ENCODE measurements around the gene PAPPA. TPM values are rescaled to one million over a fixed set of nuclear protein-coding genes. Genes with fewer than 3 reads are reported as not detected.

PAPPA gene
- total and polyA plus RNA-seq, 9 of the 15 experiments (the other 6 are each of a cell fraction or from before 2014, with no cell fraction given): 0.06 to 0.18 (median 0.11) TPM

DNA sequence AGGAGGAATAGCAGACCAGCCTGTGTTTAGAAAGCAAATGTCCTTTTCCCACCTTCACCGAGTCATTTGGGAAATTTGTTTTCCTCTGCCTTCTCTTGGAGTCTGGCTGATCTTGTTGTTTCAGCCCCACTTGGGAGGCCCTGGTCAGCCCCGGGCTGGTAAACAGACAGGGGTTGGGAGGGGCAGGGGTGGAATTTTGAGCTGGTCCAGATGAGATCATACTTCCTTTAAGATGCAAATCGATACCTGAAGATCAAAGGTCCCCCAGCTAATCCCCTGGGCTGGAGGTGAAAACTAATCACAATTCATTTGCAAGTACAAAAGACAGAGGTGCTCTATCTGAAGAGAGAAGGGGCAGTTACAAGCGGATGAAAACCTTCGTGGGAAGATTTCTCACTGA, 118.4 kb downstream of the PAPPA start:
- WGBS (ENCODE audit: insufficient coverage, low coverage, missing lambda C conversion rate): 3% methylated on average over 5 of the region's 5 CpGs
- no TSS peak for BruUV-seq (replicated peaks)
- no peaks in the 10 kb centered on the region for H3K4me1 ChIP-seq (replicated peaks in 1 of 2; ENCODE audit: control insufficient read depth in 2 of 2, insufficient read depth in 2 of 2, low read length in 2 of 2)
- H3K27me3 ChIP-seq (ENCODE audit: control insufficient read depth in 2 of 2, insufficient read depth in 2 of 2, low read length in 2 of 2): no peaks in the 10 kb centered on the region
- no peak for TF ChIP-seq MIER1 (IDR thresholded peaks at IDR 0.05; ENCODE audit: low read depth)
- TF ChIP-seq TSC22D4 (tag; IDR thresholded peaks at IDR 0.05): no peak
- TF ChIP-seq ATF7 (IDR thresholded peaks at IDR 0.05): peak; percentile 17; the same call in 1 of the 2 replicates
- POLR2A ChIA-PET: interaction anchor here (0.6 kb wide), 1 partner anchor 22 kb away, joined by 3 read pairs; no protein-coding TSS in a partner anchor
- no peak for FAIRE-seq
- intact Hi-C loops (cut with micrococcal nuclease): no loop called here
- no peaks in the 10 kb centered on the region for H3K9me1 ChIP-seq (ENCODE audit: control insufficient read depth, insufficient read depth, low read length)
- H3K9me3 ChIP-seq (replicated peaks; ENCODE audit: control insufficient read depth, insufficient read depth, low read depth, low read length): no peaks in the 10 kb centered on the region
- H3K36me3 ChIP-seq (ENCODE audit: control insufficient read depth, insufficient read depth, low read length): no peaks in the 10 kb centered on the region
- no peak overlapping the region for H3K4me2 ChIP-seq (ENCODE audit: insufficient read depth, low read length)
- no peak for DNase-seq (ENCODE audit: extremely low read depth in 1 of 4, low spot score in 3 of 4)
- no peaks in the 10 kb centered on the region for H4K20me1 ChIP-seq (replicated peaks; ENCODE audit: control insufficient read depth, insufficient read depth, low read length)
- H2AFZ ChIP-seq (ENCODE audit: low read depth, low read length): no peak overlapping the region
- H3K27ac ChIP-seq (ENCODE audit: extremely low read depth, low read depth, low read length): no peak overlapping the region
- H3K4me3 ChIP-seq: no peak overlapping the region
- no peaks in the 10 kb centered on the region for H3K79me2 ChIP-seq (ENCODE audit: control insufficient read depth, insufficient read depth, low read length)
- no peak overlapping the region for H3K9ac ChIP-seq (ENCODE audit: insufficient read depth in 1 of 2, low read depth in 2 of 2, low read length in 2 of 2)
- CTCF ChIA-PET (ENCODE audit: low intra/inter-chr PET ratio): no interaction called here
- in situ Hi-C loops (cut with MboI): no loop called here
- no peak for ATAC-seq

DNA sequence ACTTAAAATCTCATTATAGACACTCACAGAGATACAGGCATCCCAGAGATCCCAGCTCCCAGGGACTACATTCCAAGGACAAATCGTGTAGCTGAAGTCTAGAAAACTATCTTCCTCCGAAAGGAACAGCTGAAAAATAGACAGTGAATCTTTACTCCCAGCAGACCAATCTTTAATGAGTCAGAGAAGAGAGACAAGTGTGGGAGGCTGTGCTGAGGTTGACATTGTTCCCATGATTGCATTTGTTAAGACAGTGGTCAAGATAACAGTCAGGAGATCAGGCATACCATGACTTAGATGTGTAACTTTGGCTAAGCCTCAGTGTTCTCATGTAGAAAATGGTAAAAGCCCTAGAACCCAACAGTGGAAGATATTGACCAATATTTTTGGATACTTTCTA, 120.7 kb downstream of the PAPPA start:
- 0% methylated on average over 2 of the region's 2 CpGs for WGBS (ENCODE audit: insufficient coverage, low coverage, missing lambda C conversion rate)
- in situ Hi-C loops (cut with MboI): no loop called here
- FAIRE-seq (no peak), DNase-seq (ENCODE audit: extremely low read depth in 1 of 4, low spot score in 3 of 4) (no peak), ATAC-seq (no peak)
- POLR2A ChIA-PET: interaction anchor here (0.6 to 1.3 kb wide), 3 partner anchors 9 to 27 kb away, joined by 3 read pairs; no protein-coding TSS in a partner anchor
- H3K4me1 ChIP-seq (replicated peaks in 1 of 2; ENCODE audit: control insufficient read depth in 2 of 2, insufficient read depth in 2 of 2, low read length in 2 of 2): no peaks in the 10 kb centered on the region
- H4K20me1 ChIP-seq (replicated peaks; ENCODE audit: control insufficient read depth, insufficient read depth, low read length): no peaks in the 10 kb centered on the region
- no peaks in the 10 kb centered on the region for H3K36me3 ChIP-seq (ENCODE audit: control insufficient read depth, insufficient read depth, low read length)
- no peaks in the 10 kb centered on the region for H3K9me1 ChIP-seq (ENCODE audit: control insufficient read depth, insufficient read depth, low read length)
- BruUV-seq (replicated peaks): no TSS peak
- H3K27ac ChIP-seq (ENCODE audit: extremely low read depth, low read depth, low read length): no peak overlapping the region
- no peak overlapping the region for H3K9ac ChIP-seq (ENCODE audit: insufficient read depth in 1 of 2, low read depth in 2 of 2, low read length in 2 of 2)
- H3K79me2 ChIP-seq (ENCODE audit: control insufficient read depth, insufficient read depth, low read length): no peaks in the 10 kb centered on the region
- no peak overlapping the region for H3K4me2 ChIP-seq (ENCODE audit: insufficient read depth, low read length)
- intact Hi-C loops (cut with micrococcal nuclease): no loop called here
- CTCF ChIA-PET (ENCODE audit: low intra/inter-chr PET ratio): no interaction called here
- H3K27me3 ChIP-seq (ENCODE audit: control insufficient read depth in 2 of 2, insufficient read depth in 2 of 2, low read length in 2 of 2): no peaks in the 10 kb centered on the region
- H2AFZ ChIP-seq (ENCODE audit: low read depth, low read length): no peak overlapping the region
- H3K4me3 ChIP-seq: no peak overlapping the region
- no peaks in the 10 kb centered on the region for H3K9me3 ChIP-seq (replicated peaks; ENCODE audit: control insufficient read depth, insufficient read depth, low read depth, low read length)
- TF ChIP-seq ARID1B (IDR thresholded peaks at IDR 0.05) (peak; percentile 61; the same call in 1 of the 2 replicates), BHLHE40 (IDR thresholded peaks at IDR 0.05; ENCODE audit: low read length) (peak; percentile 41; the same call in 1 of the 2 replicates), EP300 (IDR thresholded peaks at IDR 0.05; ENCODE audit: low read length) (peak; percentile 27; the same call in 1 of the 2 replicates), TEAD4 (IDR thresholded peaks at IDR 0.05; ENCODE audit: low read length) (peak; percentile 23; the same call in 1 of the 2 replicates), TEAD4 (CRISPR knock-in tag; IDR thresholded peaks at IDR 0.05; ENCODE audit: borderline replicate concordance) (no peak), SMAD2 (IDR thresholded peaks at IDR 0.05; ENCODE audit: low read depth, low read length) (no peak), HDAC2 (IDR thresholded peaks at IDR 0.05) (peak; percentile 47; the same call in 1 of the 2 replicates), ZNF212 (CRISPR knock-in tag; IDR thresholded peaks at IDR 0.05) (no peak)
- TF ChIP-seq, protein P1, sequence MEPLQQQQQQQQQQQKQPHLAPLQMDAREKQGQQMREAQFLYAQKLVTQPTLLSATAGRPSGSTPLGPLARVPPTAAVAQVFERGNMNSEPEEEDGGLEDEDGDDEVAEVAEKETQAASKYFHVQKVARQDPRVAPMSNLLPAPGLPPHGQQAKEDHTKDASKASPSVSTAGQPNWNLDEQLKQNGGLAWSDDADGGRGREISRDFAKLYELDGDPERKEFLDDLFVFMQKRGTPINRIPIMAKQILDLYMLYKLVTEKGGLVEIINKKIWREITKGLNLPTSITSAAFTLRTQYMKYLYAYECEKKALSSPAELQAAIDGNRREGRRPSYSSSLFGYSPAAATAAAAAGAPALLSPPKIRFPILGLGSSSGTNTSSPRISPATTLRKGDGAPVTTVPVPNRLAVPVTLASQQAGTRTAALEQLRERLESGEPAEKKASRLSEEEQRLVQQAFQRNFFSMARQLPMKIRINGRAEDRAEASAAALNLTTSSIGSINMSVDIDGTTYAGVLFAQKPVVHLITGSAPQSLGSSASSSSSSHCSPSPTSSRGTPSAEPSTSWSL (CRISPR knock-in tag; IDR thresholded peaks at IDR 0.05; ENCODE audit: borderline replicate concordance): no peak
